Hematopoietic multipotent progenitor cell treated with erythropoietin and hydrocortisone succinate and interleukin-3 and kit ligand, for 4 days (in vitro differentiated cells): ENCODE data around the gene SC5D.

ENCODE experiments used
- DNase-seq: peaks from one replicate; pipeline ENCODE4 v3.0.0-alpha.2; 2015

SC5D gene

GRCh38 chr11:121330614-121331435, 38.3 kb downstream of the SC5D start:
- peak; percentile 15 for DNase-seq

GRCh38 chr11:121334973-121335710, 42.6 kb downstream of the SC5D start:
- DNase-seq = peak; percentile 22

GRCh38 chr11:121336279-121336937, 43.8 kb downstream of the SC5D start:
- peak; percentile 25 for DNase-seq

GRCh38 chr11:121337078-121337477, 44.5 kb downstream of the SC5D start:
- DNase-seq = no peak

- DNase-seq = no peak
Measured at GRCh38 chr11:121337740-121338272, 45.2 kb downstream of the SC5D start.

- no peak for DNase-seq
Measured at GRCh38 chr11:121338536-121338935, 46.0 kb downstream of the SC5D start.

- DNase-seq = peak; percentile 15
Measured at GRCh38 chr11:121340032-121340580, 47.5 kb downstream of the SC5D start.

GRCh38 chr11:121341609-121342008, 49.0 kb downstream of the SC5D start:
- no peak for DNase-seq

- no peak for DNase-seq
Measured at GRCh38 chr11:121344824-121345223, 52.3 kb downstream of the SC5D start.

- no peak for DNase-seq
Measured at GRCh38 chr11:121347094-121347493, 54.5 kb downstream of the SC5D start.

- DNase-seq = no peak
Measured at GRCh38 chr11:121347813-121348212, 55.2 kb downstream of the SC5D start.

GRCh38 chr11:121348220-121348875, 55.8 kb downstream of the SC5D start:
- no peak for DNase-seq

- DNase-seq = no peak
Measured at GRCh38 chr11:121349790-121350189, 57.2 kb downstream of the SC5D start.

- DNase-seq = no peak
Measured at GRCh38 chr11:121350314-121351082, 57.9 kb downstream of the SC5D start.

GRCh38 chr11:121351083-121351630, 58.6 kb downstream of the SC5D start:
- DNase-seq = no peak

- DNase-seq = no peak
Measured at GRCh38 chr11:121352251-121352891, 59.8 kb downstream of the SC5D start.

GRCh38 chr11:121354192-121354591, 61.6 kb downstream of the SC5D start:
- DNase-seq = no peak

- peak; percentile 65 for DNase-seq
Measured at GRCh38 chr11:121356357-121356756, 63.8 kb downstream of the SC5D start.
